Measurements from ENCODE around the gene GPRC5C. TPM values are rescaled to one million over a fixed set of nuclear protein-coding genes. Genes with fewer than 3 reads are reported as not detected.

GPRC5C gene
- total RNA-seq, 4 donors from 2014 or later = 61.1 to 173 (median 107) TPM

DNA sequence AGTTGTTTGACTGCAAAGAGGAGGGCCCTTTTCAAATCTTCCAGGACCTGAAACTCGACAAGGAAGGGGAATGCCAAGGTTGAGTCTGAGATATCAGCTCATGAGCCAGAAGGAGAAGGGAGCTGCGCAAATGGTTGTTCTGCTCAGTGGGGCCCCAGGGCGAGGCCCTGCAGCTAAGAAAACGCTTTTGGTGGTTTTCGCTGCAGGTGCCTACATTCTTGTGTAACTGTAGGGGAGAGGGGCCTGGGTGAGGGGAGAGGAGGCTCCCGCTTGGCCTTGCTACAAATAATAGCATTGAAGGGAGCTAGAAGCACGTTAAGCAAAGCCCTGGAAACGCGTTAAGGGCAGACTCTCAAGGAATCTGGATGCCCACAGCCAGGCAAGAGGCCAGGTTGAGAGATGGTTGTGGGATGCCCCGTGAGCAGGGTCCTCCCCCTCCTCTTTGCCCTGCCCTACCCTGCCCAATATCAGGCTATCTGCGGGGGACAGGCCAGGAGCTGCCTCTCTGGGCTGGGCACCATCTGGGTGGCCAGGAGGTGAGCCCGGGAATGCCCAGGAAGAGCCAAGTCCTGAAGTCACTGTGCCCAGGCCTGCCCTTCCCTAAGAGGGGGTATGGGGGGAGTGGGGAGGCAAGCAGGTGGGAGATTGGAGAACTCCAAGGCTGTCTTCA, 42.7 kb upstream of the GPRC5C start:
- TF ChIP-seq, protein P1, sequence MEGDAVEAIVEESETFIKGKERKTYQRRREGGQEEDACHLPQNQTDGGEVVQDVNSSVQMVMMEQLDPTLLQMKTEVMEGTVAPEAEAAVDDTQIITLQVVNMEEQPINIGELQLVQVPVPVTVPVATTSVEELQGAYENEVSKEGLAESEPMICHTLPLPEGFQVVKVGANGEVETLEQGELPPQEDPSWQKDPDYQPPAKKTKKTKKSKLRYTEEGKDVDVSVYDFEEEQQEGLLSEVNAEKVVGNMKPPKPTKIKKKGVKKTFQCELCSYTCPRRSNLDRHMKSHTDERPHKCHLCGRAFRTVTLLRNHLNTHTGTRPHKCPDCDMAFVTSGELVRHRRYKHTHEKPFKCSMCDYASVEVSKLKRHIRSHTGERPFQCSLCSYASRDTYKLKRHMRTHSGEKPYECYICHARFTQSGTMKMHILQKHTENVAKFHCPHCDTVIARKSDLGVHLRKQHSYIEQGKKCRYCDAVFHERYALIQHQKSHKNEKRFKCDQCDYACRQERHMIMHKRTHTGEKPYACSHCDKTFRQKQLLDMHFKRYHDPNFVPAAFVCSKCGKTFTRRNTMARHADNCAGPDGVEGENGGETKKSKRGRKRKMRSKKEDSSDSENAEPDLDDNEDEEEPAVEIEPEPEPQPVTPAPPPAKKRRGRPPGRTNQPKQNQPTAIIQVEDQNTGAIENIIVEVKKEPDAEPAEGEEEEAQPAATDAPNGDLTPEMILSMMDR (IDR thresholded peaks at IDR 0.05) = no peak
- no peak for TF ChIP-seq POLR2A (IDR thresholded peaks at IDR 0.05)
- Histone ChIP-seq H3K4me3 (no peak overlapping the region), H3K27me3 (no peaks in the 10 kb centered on the region), H3K27ac (no peak overlapping the region), H3K36me3 (no peaks in the 10 kb centered on the region), H3K4me1 (peaks cover 0 to 10% (median 2%) of the 10 kb centered on the region in 4 donors), H3K9me3 (no peaks in the 10 kb centered on the region)
- DNase-seq = no peak

DNA sequence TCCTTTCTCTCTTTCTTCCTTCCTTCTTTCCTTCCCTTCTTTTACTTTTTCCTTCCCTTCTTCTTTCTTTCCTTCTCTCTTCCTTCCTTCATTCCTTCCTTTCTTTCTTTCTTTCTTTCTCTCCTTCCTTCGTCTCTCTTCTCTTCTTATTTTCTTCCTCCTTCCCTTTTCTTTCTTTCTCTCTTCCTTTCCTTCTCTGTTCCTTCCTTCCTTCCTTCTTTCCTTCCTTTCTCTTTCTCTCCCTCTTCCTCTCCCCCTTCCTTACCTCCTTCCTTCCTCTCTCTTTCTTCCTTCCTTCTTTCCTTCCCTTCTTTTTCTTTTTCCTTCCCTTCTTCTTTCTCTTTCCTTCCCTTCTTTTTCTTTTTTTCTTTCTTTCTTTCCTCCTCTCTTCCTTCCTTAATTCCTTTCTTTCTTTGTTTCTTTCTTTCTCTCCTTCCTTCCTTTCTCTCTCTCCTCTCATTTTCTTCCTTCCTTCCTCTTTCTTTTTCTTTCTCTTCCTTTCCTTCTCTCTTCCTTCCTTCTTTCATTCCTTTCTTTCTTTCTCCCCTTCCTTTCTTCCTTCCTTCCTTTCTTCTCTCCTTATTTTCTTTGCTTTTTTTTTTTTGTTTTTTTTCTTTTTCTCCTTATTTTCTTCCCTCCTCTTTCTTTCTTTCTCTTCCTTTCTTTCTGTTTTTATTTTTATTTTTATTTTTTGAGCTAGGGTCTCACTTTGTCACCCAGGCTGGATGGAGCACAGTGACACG, 41.8 kb upstream of the GPRC5C start:
- Histone ChIP-seq H3K27ac (no peak overlapping the region), H3K4me3 (no peak overlapping the region), H3K9me3 (no peaks in the 10 kb centered on the region), H3K4me1 (peaks cover 0 to 10% (median 2%) of the 10 kb centered on the region in 4 donors), H3K27me3 (no peaks in the 10 kb centered on the region), H3K36me3 (no peaks in the 10 kb centered on the region)
- DNase-seq = no peak
- no peak for TF ChIP-seq POLR2A (IDR thresholded peaks at IDR 0.05)
- TF ChIP-seq, protein P1 (IDR thresholded peaks at IDR 0.05) = no peak

DNA sequence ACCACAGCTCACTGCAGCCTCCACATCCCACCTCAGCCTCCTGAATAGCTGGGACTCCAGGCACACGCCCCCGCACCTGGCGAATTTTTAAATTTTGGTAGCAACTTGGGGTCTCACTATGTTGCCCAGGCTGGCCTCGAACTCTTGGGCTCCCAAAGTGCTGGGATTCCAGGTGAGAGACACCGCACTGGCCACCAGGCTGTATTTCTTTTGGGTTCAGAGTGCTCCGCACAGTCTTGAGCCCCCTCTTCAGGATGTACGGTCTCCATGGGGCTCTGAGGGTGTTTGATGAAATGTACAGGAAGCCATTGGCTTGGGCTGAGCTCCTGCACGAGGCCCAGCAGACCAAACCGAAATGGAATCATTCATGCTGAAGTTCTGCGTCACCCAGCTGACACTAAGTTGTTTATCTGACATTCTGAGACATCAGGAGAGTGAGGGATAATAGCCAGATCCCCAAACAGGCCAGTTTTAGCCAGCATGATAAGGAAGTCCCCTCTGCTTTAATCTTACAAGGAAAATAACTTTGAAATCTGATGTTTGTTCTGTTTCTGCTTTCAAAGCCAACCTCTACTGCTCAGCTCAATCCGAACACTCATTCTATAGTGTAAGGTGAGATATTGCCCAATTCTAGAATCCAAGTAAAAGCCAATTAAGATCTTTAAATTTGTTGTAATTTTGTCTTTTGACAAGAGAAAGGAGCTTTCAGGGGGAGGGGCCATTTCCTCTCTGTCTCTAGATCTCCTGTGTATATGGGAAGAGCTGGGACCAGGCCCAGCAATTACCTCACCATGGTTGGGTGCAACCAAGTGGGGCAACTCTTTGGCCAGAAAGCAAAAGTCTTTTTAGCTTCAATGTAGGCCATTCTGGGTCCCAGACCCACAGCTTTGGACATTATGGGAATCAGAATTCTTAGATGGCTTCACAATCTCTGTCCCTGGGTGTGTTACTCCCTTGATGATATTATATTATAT, 40.9 kb upstream of the GPRC5C start:
- H3K9me3 ChIP-seq = no peaks in the 10 kb centered on the region
- no peaks in the 10 kb centered on the region for H3K36me3 ChIP-seq
- H3K27me3 ChIP-seq = no peaks in the 10 kb centered on the region
- peaks cover 0 to 10% (median 2%) of the 10 kb centered on the region in 4 donors for H3K4me1 ChIP-seq
- no peak overlapping the region for H3K4me3 ChIP-seq
- H3K27ac ChIP-seq = no peak overlapping the region
- DNase-seq = no peak
- TF ChIP-seq, protein P1 (IDR thresholded peaks at IDR 0.05) = no peak
- TF ChIP-seq POLR2A (IDR thresholded peaks at IDR 0.05) = no peak

DNA sequence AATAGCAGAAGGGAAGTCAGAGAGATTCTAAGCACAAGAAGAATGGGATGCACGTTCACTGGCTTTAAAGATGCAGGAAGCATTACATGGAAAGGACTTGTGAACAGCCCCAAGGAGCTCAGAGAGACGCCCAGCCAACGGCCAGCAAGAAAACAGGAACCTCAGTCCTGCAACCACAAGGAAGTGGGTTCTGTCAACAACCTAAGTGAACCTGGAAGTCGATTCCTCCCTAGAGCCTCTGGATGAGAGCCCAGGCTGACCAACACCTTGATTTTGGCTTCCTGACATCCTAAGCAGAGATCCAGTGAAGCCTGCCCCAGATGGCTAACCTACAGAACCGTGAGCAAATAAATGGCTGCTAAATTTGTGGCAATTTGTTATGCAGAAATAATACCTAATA, 40.1 kb upstream of the GPRC5C start:
- no peak for TF ChIP-seq POLR2A (IDR thresholded peaks at IDR 0.05)
- TF ChIP-seq, protein P1 (IDR thresholded peaks at IDR 0.05) = no peak
- H3K27ac ChIP-seq = no peak overlapping the region
- H3K9me3 ChIP-seq = no peaks in the 10 kb centered on the region
- H3K4me1 ChIP-seq = peaks cover 0 to 5% (median 2%) of the 10 kb centered on the region in 4 donors
- DNase-seq = no peak
- no peaks in the 10 kb centered on the region for H3K27me3 ChIP-seq
- H3K36me3 ChIP-seq = no peaks in the 10 kb centered on the region
- H3K4me3 ChIP-seq = no peak overlapping the region

DNA sequence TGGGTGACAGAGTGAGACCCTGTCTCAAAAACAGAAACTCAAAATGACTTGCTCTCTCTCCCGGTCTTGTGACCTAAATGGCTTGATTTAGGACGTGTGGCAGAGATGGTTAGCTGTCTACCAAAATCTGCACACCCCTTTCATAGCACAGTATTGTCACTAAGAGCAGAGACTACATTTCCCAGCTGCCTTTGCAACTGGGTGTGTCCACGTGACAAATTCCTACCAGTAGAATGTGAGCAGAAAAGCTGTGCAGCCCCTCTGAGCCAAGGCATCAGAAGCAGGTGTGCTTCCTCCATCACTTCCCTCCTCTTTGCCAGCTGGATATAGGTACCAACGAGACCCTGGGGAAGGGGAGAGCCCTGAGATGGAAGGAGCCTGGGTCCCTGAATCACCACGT, 39.0 kb upstream of the GPRC5C start:
- Histone ChIP-seq H3K9me3 (no peaks in the 10 kb centered on the region), H3K4me1 (no peaks in the 10 kb centered on the region), H3K36me3 (no peaks in the 10 kb centered on the region), H3K27me3 (no peaks in the 10 kb centered on the region), H3K27ac (no peak overlapping the region), H3K4me3 (no peak overlapping the region)
- DNase-seq = no peak
- TF ChIP-seq POLR2A (IDR thresholded peaks at IDR 0.05) = no peak
- TF ChIP-seq, protein P1 (IDR thresholded peaks at IDR 0.05) = no peak
